Common myeloid progenitor, CD34-positive (primary cell): ENCODE data around the gene MESD.

Source experiments
- CTCF ChIA-PET: fragments of 350-600 bp; sonication (Branson Sonifier 250); formaldehyde crosslinking; loops from one replicate; lab custom pipeline; 2021; ENCODE audit warnings: antibody characterized with exemption; lab: Charles Lee
- POLR2A ChIA-PET: fragments of 350-600 bp; sonication (Branson Sonifier 250); formaldehyde crosslinking; loops from one replicate; lab custom pipeline; 2021; ENCODE audit warnings: antibody characterized with exemption; lab: Charles Lee
- DNase-seq, 3 donors: peaks; one replicate each; pipeline versions ENCODE4 v3.0.0 to v3.0.0-alpha.2; 2013
- H3K27ac ChIP-seq, 2 experiments: 1 replicate in 1 of 2; 2 replicates in 1 of 2; pipeline ENCODE4 v1.7.0; 2013; ENCODE audit warnings: inconsistent platforms in 2 of 2, low read length in 2 of 2, mild to moderate bottlenecking in 2 of 2, low read depth in 1 of 2, moderate library complexity in 1 of 2; ENCODE audit not compliant: severe bottlenecking in 2 of 2, insufficient read depth in 1 of 2, poor library complexity in 1 of 2
- H3K27me3 ChIP-seq, 5 experiments: replicated peaks in 2 of 5; 1 replicate in 3 of 5; 2 replicates in 2 of 5; pipeline versions ENCODE4 v1.6.1 to v1.7.0; 2013; ENCODE audit warnings: low read length in 4 of 5, mild to moderate bottlenecking in 2 of 5, moderate library complexity in 2 of 5, inconsistent platforms in 1 of 5; ENCODE audit not compliant: insufficient read depth in 5 of 5, control insufficient read depth in 4 of 5
- H3K36me3 ChIP-seq, 4 experiments: 1 replicate in 2 of 4; 2 replicates in 2 of 4; pipeline versions ENCODE4 v1.6.1 to v1.7.0; 2013; ENCODE audit warnings: low read length in 3 of 4, control low read depth in 1 of 4, mild to moderate bottlenecking in 1 of 4; ENCODE audit not compliant: control insufficient read depth in 4 of 4, insufficient read depth in 4 of 4
- H3K4me1 ChIP-seq, 4 experiments: 1 replicate in 3 of 4; 2 replicates in 1 of 4; pipeline versions ENCODE4 v1.6.1 to v1.7.1; 2013; ENCODE audit warnings: low read length in 3 of 4, mild to moderate bottlenecking in 3 of 4, control low read depth in 1 of 4, inconsistent platforms in 1 of 4, moderate library complexity in 1 of 4; ENCODE audit not compliant: control insufficient read depth in 4 of 4, insufficient read depth in 4 of 4; ENCODE audit errors: control extremely low read depth in 1 of 4
- H3K4me3 ChIP-seq, 7 experiments: 1 replicate in 4 of 7; 2 replicates in 3 of 7; pipeline versions ENCODE4 v1.5.1 to v1.7.0; 2013; ENCODE audit warnings: mild to moderate bottlenecking in 7 of 7, low read length in 6 of 7, moderate library complexity in 6 of 7, inconsistent platforms in 2 of 7, low read depth in 2 of 7, control low read depth in 1 of 7; ENCODE audit not compliant: insufficient read depth in 4 of 7, control insufficient read depth in 1 of 7; ENCODE audit errors: extremely low read depth in 1 of 7
- H3K9me3 ChIP-seq, 5 experiments: 1 replicate in 4 of 5; 2 replicates in 1 of 5; pipeline versions ENCODE4 v1.6.1 to v1.7.1; 2013; ENCODE audit warnings: low read length in 4 of 5, mild to moderate bottlenecking in 2 of 5, inconsistent platforms in 1 of 5, low read depth in 1 of 5, moderate library complexity in 1 of 5; ENCODE audit not compliant: control insufficient read depth in 4 of 5, insufficient read depth in 2 of 5; ENCODE audit errors: control extremely low read depth in 1 of 5
- WGBS: methylation state at CpG from one replicate; pipeline ENCODE4 v1.1.5; 2013; ENCODE audit not compliant: insufficient coverage; 5-methylcytosine and 5-hydroxymethylcytosine counted together

Gene MESD

GRCh38 chr15:81014446-81015093 lies 25.0 kb upstream of the MESD start:
- POLR2A ChIA-PET = no interaction called here
- H3K27ac ChIP-seq = no peak overlapping the region
- 98% methylated on average over 7 of the region's 9 CpGs for WGBS
- no peaks in the 10 kb centered on the region for H3K4me1 ChIP-seq
- H3K36me3 ChIP-seq = no peaks in the 10 kb centered on the region
- no peak overlapping the region for H3K4me3 ChIP-seq
- H3K27me3 ChIP-seq = no peaks in the 10 kb centered on the region
- CTCF ChIA-PET = interaction anchor here (0.7 kb wide), 1 partner anchor 1659 kb away, joined by 3 read pairs; no protein-coding TSS in a partner anchor
- no peaks in the 10 kb centered on the region for H3K9me3 ChIP-seq
- DNase-seq = no peak

- Histone ChIP-seq H3K36me3 (no peaks in the 10 kb centered on the region), H3K27me3 (no peaks in the 10 kb centered on the region), H3K27ac (no peak overlapping the region), H3K4me3 (no peak overlapping the region), H3K9me3 (no peaks in the 10 kb centered on the region), H3K4me1 (no peaks in the 10 kb centered on the region)
- POLR2A ChIA-PET = no interaction called here
- 86% methylated on average over 1 of the region's 4 CpGs for WGBS
- no peak for DNase-seq
- CTCF ChIA-PET = no interaction called here
These were observed 23.8 kb upstream of the MESD start for GRCh38 chr15:81013396-81013929.

- ChIA-PET POLR2A (no interaction called here), CTCF (no interaction called here)
- peaks cover 0 to 3% (median 1%) of the 10 kb centered on the region in 4 experiments for H3K4me1 ChIP-seq
- no peaks in the 10 kb centered on the region for H3K9me3 ChIP-seq
- no peaks in the 10 kb centered on the region for H3K36me3 ChIP-seq
- DNase-seq = no peak
- WGBS = 100% methylated on average over 1 of the region's 2 CpGs
- no peak overlapping the region for H3K27ac ChIP-seq
- no peak overlapping the region for H3K4me3 ChIP-seq
- H3K27me3 ChIP-seq = no peaks in the 10 kb centered on the region
These were observed 23.0 kb upstream of the MESD start for GRCh38 chr15:81012588-81012987.

- Histone ChIP-seq H3K27ac (no peak overlapping the region), H3K4me1 (peaks cover 0 to 8% (median 1%) of the 10 kb centered on the region in 4 experiments), H3K4me3 (no peak overlapping the region), H3K9me3 (no peaks in the 10 kb centered on the region), H3K27me3 (no peaks in the 10 kb centered on the region), H3K36me3 (no peaks in the 10 kb centered on the region)
- CTCF ChIA-PET = no interaction called here
- POLR2A ChIA-PET = no interaction called here
- no peak for DNase-seq
These were observed 22.0 kb upstream of the MESD start for GRCh38 chr15:81011593-81011992.

GRCh38 chr15:81010086-81010485 lies 20.5 kb upstream of the MESD start:
- no peak for DNase-seq
- Histone ChIP-seq H3K27ac (no peak overlapping the region), H3K9me3 (no peaks in the 10 kb centered on the region), H3K36me3 (no peaks in the 10 kb centered on the region), H3K27me3 (no peaks in the 10 kb centered on the region), H3K4me1 (peaks cover 0 to 8% (median 1%) of the 10 kb centered on the region in 4 experiments), H3K4me3 (no peak overlapping the region)
- WGBS = no CpG with 5 or more reads among the region's 4 CpGs
- ChIA-PET CTCF (no interaction called here), POLR2A (no interaction called here)

GRCh38 chr15:81008312-81008711 lies 18.7 kb upstream of the MESD start:
- Histone ChIP-seq H3K27me3 (no peaks in the 10 kb centered on the region), H3K9me3 (no peaks in the 10 kb centered on the region), H3K4me1 (peaks cover 0 to 10% (median 1%) of the 10 kb centered on the region in 4 experiments), H3K36me3 (peaks cover 0 to 6% (median 2%) of the 10 kb centered on the region in 4 experiments), H3K4me3 (no peak overlapping the region), H3K27ac (no peak overlapping the region)
- DNase-seq = no peak
- CTCF ChIA-PET = interaction anchor here (0.9 to 1.3 kb wide), 2 partner anchors 24 to 39 kb away, joined by 3 to 4 read pairs; no protein-coding TSS in a partner anchor
- POLR2A ChIA-PET = interaction anchor here (0.6 kb wide), 1 partner anchor 32 kb away, joined by 3 read pairs; no protein-coding TSS in a partner anchor
- 100% methylated on average over 1 of the region's 2 CpGs for WGBS

GRCh38 chr15:81007428-81008064 lies 17.9 kb upstream of the MESD start:
- ChIA-PET CTCF (interaction anchor here (1.1 kb wide), 1 partner anchor 96 kb away, joined by 3 read pairs; no protein-coding TSS in a partner anchor), POLR2A (interaction anchor here (0.6 kb wide), 1 partner anchor 33 kb away, joined by 3 read pairs; no protein-coding TSS in a partner anchor)
- H3K9me3 ChIP-seq = no peaks in the 10 kb centered on the region
- WGBS = 42% methylated on average over 6 of the region's 6 CpGs
- H3K36me3 ChIP-seq = peaks cover 0 to 13% (median 6%) of the 10 kb centered on the region in 4 experiments
- peak in 1 of 3 donors; percentile 35 for DNase-seq
- no peaks in the 10 kb centered on the region for H3K27me3 ChIP-seq
- peaks cover 3 to 17% (median 4%) of the 10 kb centered on the region in 4 experiments for H3K4me1 ChIP-seq
- H3K27ac ChIP-seq = no peak overlapping the region
- H3K4me3 ChIP-seq = no peak overlapping the region
